ENCODE data around the gene STPG1. TPM values are rescaled to one million over a fixed set of nuclear protein-coding genes. Genes with fewer than 3 reads are reported as not detected.

The STPG1 gene
- total and polyA plus RNA-seq, 2 of the 13 experiments (the other 11 are each of a cell fraction or from before 2014, with no cell fraction given) = 3.4 to 4.3 TPM

GRCh38 chr1:24336075-24336474 is 77.5 kb downstream of the STPG1 start (continued):
- TF ChIP-seq ZHX1 (CRISPR knock-in tag; IDR thresholded peaks at IDR 0.05; ENCODE audit: low read depth) (no peak), ZNF780A (CRISPR knock-in tag; IDR thresholded peaks at IDR 0.05) (no peak), ZNF136 (CRISPR knock-in tag; IDR thresholded peaks at IDR 0.05; ENCODE audit: low read depth) (no peak), ELF3 (CRISPR knock-in tag; IDR thresholded peaks at IDR 0.05) (no peak)

DNA sequence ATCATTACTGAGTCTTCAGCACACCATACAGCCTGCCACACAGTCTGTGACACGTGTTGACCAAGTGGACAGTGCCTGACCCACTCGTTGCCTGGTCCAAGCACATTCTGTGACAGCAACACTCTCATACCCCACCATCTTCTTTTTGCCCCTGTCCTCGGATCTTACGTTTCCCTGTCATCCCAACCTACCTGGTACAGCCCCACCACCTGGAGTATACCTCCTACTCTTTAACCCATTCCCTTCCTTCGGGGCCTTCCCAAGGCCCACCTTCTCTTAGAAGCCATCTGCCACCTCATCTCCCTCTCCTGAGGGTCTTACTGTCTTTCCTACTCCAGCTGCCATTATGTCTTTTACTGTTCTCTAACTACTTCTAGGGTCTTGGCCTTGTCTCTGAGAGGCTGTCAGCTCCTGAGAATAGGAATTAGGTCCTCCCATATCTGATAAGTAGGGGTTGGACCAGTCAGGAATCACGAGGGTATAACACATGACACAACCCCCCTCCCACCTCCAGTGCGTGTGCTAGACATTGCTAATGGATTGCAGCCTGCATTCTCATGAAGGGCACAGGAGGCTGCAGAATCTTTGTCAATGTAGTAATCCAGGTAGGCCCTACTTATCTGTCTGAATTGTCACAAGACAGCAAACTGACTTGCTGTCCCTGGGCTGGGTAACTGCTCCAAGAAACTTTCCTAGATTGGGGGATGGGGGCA is 81.5 kb downstream of the STPG1 start:
- FAIRE-seq (no peak), ATAC-seq (no peak), DNase-seq (ENCODE audit: low spot score) (no peak)
- Histone ChIP-seq H3K9ac (ENCODE audit: insufficient read depth, low read depth, low read length) (no peak overlapping the region), H3K9me3 (ENCODE audit: low read length) (no peaks in the 10 kb centered on the region), H4K20me1 (ENCODE audit: insufficient read depth, low read length) (no peaks in the 10 kb centered on the region), H2AFZ (ENCODE audit: low read length) (no peak overlapping the region), H3K27ac (ENCODE audit: extremely low read length, insufficient read depth, low read length) (no peak overlapping the region), H3K4me2 (ENCODE audit: low read depth, low read length) (no peak overlapping the region), H3K36me3 (replicated peaks in 1 of 2; ENCODE audit: control insufficient read depth in 1 of 2, insufficient read depth in 2 of 2, low read length in 2 of 2) (no peaks in the 10 kb centered on the region), H3K4me1 (ENCODE audit: insufficient read depth, low read length) (no peaks in the 10 kb centered on the region), H3K79me2 (ENCODE audit: insufficient read depth, low read length) (no peaks in the 10 kb centered on the region), H3K27me3 (ENCODE audit: control insufficient read depth in 1 of 2, insufficient read depth in 2 of 2, low read length in 2 of 2) (peaks cover 1 to 21% of the 10 kb centered on the region in 2 experiments; a peak in 3 of 5 replicates), H3K4me3 (replicated peaks in 1 of 3; ENCODE audit: insufficient read depth in 1 of 3, low read depth in 2 of 3, low read length in 3 of 3) (no peak overlapping the region)
- TF ChIP-seq, protein P1, sequence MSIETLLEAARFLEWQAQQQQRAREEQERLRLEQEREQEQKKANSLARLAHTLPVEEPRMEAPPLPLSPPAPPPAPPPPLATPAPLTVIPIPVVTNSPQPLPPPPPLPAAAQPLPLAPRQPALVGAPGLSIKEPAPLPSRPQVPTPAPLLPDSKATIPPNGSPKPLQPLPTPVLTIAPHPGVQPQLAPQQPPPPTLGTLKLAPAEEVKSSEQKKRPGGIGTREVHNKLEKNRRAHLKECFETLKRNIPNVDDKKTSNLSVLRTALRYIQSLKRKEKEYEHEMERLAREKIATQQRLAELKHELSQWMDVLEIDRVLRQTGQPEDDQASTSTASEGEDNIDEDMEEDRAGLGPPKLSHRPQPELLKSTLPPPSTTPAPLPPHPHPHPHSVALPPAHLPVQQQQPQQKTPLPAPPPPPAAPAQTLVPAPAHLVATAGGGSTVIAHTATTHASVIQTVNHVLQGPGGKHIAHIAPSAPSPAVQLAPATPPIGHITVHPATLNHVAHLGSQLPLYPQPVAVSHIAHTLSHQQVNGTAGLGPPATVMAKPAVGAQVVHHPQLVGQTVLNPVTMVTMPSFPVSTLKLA (IDR thresholded peaks at IDR 0.05) = 0 out of 2 replicates have a peak, but pooled peaks have one; percentile 25
- TF ChIP-seq STAG1 (CRISPR knock-in tag; IDR thresholded peaks at IDR 0.05) = no peak
- no peak for TF ChIP-seq ZNF496 (CRISPR knock-in tag; IDR thresholded peaks at IDR 0.05; ENCODE audit: insufficient replicate concordance)
- no peak for TF ChIP-seq ZNF597 (CRISPR knock-in tag; IDR thresholded peaks at IDR 0.05)
- 12% methylated on average over 7 of the region's 7 CpGs for WGBS (ENCODE audit: low lambda C conversion rate)
- no TSS peak for BruUV-seq (replicated peaks)
- in situ Hi-C loops (cut with HindIII; ENCODE audit: extremely low pct_ligation_motif_present, low pct_unique_long_range_greater_than_20kb) = no loop called here
- intact Hi-C loops (cut with micrococcal nuclease; ENCODE audit: unreplicated experiment) = no loop called here
- ChIA-PET POLR2A (no interaction called here), CTCF (ENCODE audit: low intra/inter-chr PET ratio, low total read pairs) (no interaction called here)

Data from HepG2 (cell line).